K562 (cell line): ENCODE results near the gene SYCN. TPM values are rescaled to one million over a fixed set of nuclear protein-coding genes. Genes with fewer than 3 reads are reported as not detected.

Experiments used
- ATAC-seq: fragments of 200-7000 bp; cut with Tn5 transposase; 3 replicates; pipeline ENCODE4 v1.9.1; 2020; ENCODE audit warnings: moderate library complexity
- BruUV-seq: library from RNA; stranded (reverse); fragments of 400-500 nt; replicated peaks from 2 replicates; lab custom pipeline; 2021; lab: Mats Ljungman, UMichigan
- CTCF ChIA-PET: fragments of 300-600 bp; formaldehyde crosslinking; extraction: SDS; loops from one replicate; lab custom pipeline; 2021; ENCODE audit warnings: low intra/inter-chr PET ratio; lab: Yijun Ruan, JAX
- POLR2A ChIA-PET: fragments of 300-600, 350-650 bp; sonication (Branson Sonifier 250); formaldehyde crosslinking; extraction: SDS; loops from one replicate; lab custom pipeline; 2021; ENCODE audit warnings: antibody characterized with exemption, inconsistent platforms; lab: Yijun Ruan, JAX
- DNase-seq, 4 experiments: peaks; one replicate each; pipeline versions ENCODE4 v3.0.0 to v3.0.0-alpha.2; 2011 to 2018; ENCODE audit warnings: low spot score in 3 of 4, mixed read lengths in 3 of 4; ENCODE audit errors: extremely low read depth in 1 of 4
- FAIRE-seq: peaks from 2 replicates; lab custom pipeline; 2011; peaks lifted over from hg19 to GRCh38; lab: Jason Lieb, UNC
- H2AFZ ChIP-seq: 2 replicates; pipeline ENCODE4 v1.6.0; 2011; ENCODE audit warnings: low read depth, low read length, control low read depth, inconsistent platforms
- H3K27ac ChIP-seq: fragments of 200-600 bp; 3 replicates; pipeline ENCODE4 v1.8.0; 2011; ENCODE audit warnings: low read depth, mild to moderate bottlenecking, control low read depth, inconsistent platforms, low read length, moderate library complexity, mixed read lengths; ENCODE audit errors: extremely low read depth
- H3K27me3 ChIP-seq, 2 experiments: fragments of 300-600 bp in 1 of 2; 2 replicates in 1 of 2; 3 replicates in 1 of 2; pipeline versions ENCODE4 v1.6.0 to v1.8.0; 2011; ENCODE audit warnings: inconsistent platforms in 2 of 2, low read length in 2 of 2, mild to moderate bottlenecking in 1 of 2, mixed read lengths in 1 of 2, moderate library complexity in 1 of 2; ENCODE audit not compliant: control insufficient read depth in 2 of 2, insufficient read depth in 2 of 2
- H3K36me3 ChIP-seq: fragments of 300-600 bp; 3 replicates; pipeline ENCODE4 v1.8.0; 2011; ENCODE audit warnings: mild to moderate bottlenecking, low read length, inconsistent platforms; ENCODE audit not compliant: control insufficient read depth, insufficient read depth
- H3K4me1 ChIP-seq, 2 experiments: fragments of 200-600 bp in 1 of 2; replicated peaks in 1 of 2; 2 replicates in 1 of 2; 3 replicates in 1 of 2; pipeline versions ENCODE4 v1.5.1 to v1.8.0; 2011; ENCODE audit warnings: inconsistent platforms in 2 of 2, low read length in 2 of 2, mild to moderate bottlenecking in 1 of 2, mixed read lengths in 1 of 2, moderate library complexity in 1 of 2; ENCODE audit not compliant: control insufficient read depth in 2 of 2, insufficient read depth in 2 of 2
- H3K4me2 ChIP-seq: 2 replicates; pipeline ENCODE4 v1.6.1; 2011; ENCODE audit warnings: low read length, control low read depth, inconsistent platforms, mixed read lengths; ENCODE audit not compliant: insufficient read depth
- H3K4me3 ChIP-seq: fragments of 200-600 bp; sonication (generic), shearing (Covaris generic); 2 replicates; pipeline ENCODE4 v1.5.1; 2016; ENCODE audit warnings: control low read depth, inconsistent platforms
- H3K79me2 ChIP-seq: fragments of 200-600 bp; 3 replicates; pipeline ENCODE4 v1.8.0; 2011; ENCODE audit warnings: low read length, inconsistent platforms; ENCODE audit not compliant: control insufficient read depth, insufficient read depth
- H3K9ac ChIP-seq, 2 experiments: 2 replicates each; pipeline versions ENCODE4 v1.6.0 to v1.6.1; 2011; ENCODE audit warnings: low read depth in 2 of 2, low read length in 2 of 2, control low read depth in 1 of 2, inconsistent platforms in 1 of 2, mild to moderate bottlenecking in 1 of 2, mixed read lengths in 1 of 2; ENCODE audit not compliant: insufficient read depth in 1 of 2
- H3K9me1 ChIP-seq: one replicate; pipeline ENCODE4 v1.6.0; 2011; ENCODE audit warnings: inconsistent platforms, mild to moderate bottlenecking, low read length, moderate library complexity; ENCODE audit not compliant: control insufficient read depth, insufficient read depth
- H3K9me3 ChIP-seq: replicated peaks from 2 replicates; pipeline ENCODE4 v1.5.1; 2011; ENCODE audit warnings: low read depth, low read length, inconsistent platforms; ENCODE audit not compliant: control insufficient read depth, insufficient read depth
- H4K20me1 ChIP-seq: replicated peaks from 2 replicates; pipeline ENCODE4 v1.6.1; 2011; ENCODE audit warnings: low read length, inconsistent platforms, mixed read lengths; ENCODE audit not compliant: control insufficient read depth, insufficient read depth
- ARID1B ChIP-seq: fragments of 450-650 bp; IDR thresholded peaks from 2 replicates; pipeline ENCODE4 v1.6.1; 2016; ENCODE audit warnings: antibody characterized with exemption, mild to moderate bottlenecking, inconsistent platforms
- CBX3 ChIP-seq, 2 experiments: IDR thresholded peaks; 1 replicate in 1 of 2; 2 replicates in 1 of 2; pipeline ENCODE4 v1.6.1; 2012; ENCODE audit warnings: inconsistent platforms in 2 of 2, low read length in 2 of 2, borderline replicate concordance in 1 of 2, control low read depth in 1 of 2
- E4F1 ChIP-seq: fragments of 250-450 bp; sonication (Bioruptor Pico); IDR thresholded peaks from 2 replicates; pipeline ENCODE4 v1.5.0; 2021; ENCODE audit warnings: mild to moderate bottlenecking, borderline replicate concordance
- FOS ChIP-seq: IDR thresholded peaks from 3 replicates; pipeline ENCODE4 v1.6.1; 2011; ENCODE audit not compliant: insufficient read length; ENCODE audit errors: extremely low read depth
- GTF2E2 ChIP-seq: fragments of 200-800 bp; sonication (Bioruptor generic); IDR thresholded peaks from 2 replicates; pipeline ENCODE4 v1.6.1; 2016; ENCODE audit warnings: missing genetic modification characterization, missing compliant biosample characterization
- NKRF ChIP-seq: fragments of 450-650 bp; IDR thresholded peaks from 2 replicates; pipeline ENCODE4 v1.6.1; 2016; ENCODE audit warnings: borderline replicate concordance
- POLR3G ChIP-seq: IDR thresholded peaks from 2 replicates; pipeline ENCODE4 v1.6.1; 2011; ENCODE audit not compliant: insufficient read length, insufficient replicate concordance; ENCODE audit errors: extremely low read depth
- RBM15 ChIP-seq: fragments of 200-400 bp; formaldehyde crosslinking; IDR thresholded peaks from 2 replicates; pipeline ENCODE4 v1.6.1; 2018; ENCODE audit warnings: mild to moderate bottlenecking, low read length, moderate library complexity; ENCODE audit not compliant: insufficient read depth
- SMAD4 ChIP-seq: fragments of 250-450 bp; sonication (Bioruptor Pico); conservative IDR thresholded peaks from 2 replicates; pipeline ENCODE4 v1.8.0; 2021; ENCODE audit warnings: inconsistent platforms, mild to moderate bottlenecking, moderate library complexity
- ZKSCAN8 ChIP-seq: fragments of 200-800 bp; sonication (Bioruptor generic); IDR thresholded peaks from 2 replicates; pipeline ENCODE4 v1.6.1; 2016; ENCODE audit warnings: missing genetic modification characterization, missing compliant biosample characterization
- ZNF584 ChIP-seq: fragments of 200-800 bp; sonication (Bioruptor generic); IDR thresholded peaks from 2 replicates; pipeline ENCODE4 v1.6.1; 2016; ENCODE audit warnings: low read depth, mild to moderate bottlenecking, missing genetic modification characterization, missing compliant biosample characterization
- WGBS: fragments of 100-300 bp; shearing (Covaris generic); methylation state at CpG from one replicate; pipeline ENCODE4 v1.1.6; 2016; ENCODE audit warnings: low coverage, mixed read lengths; ENCODE audit not compliant: insufficient coverage; ENCODE audit errors: missing lambda C conversion rate; 5-methylcytosine and 5-hydroxymethylcytosine counted together
- in situ Hi-C: fragments of 300-500 bp; cut with MboI; formaldehyde crosslinking; loops from 4 replicates; pipeline ENCODE4 v1.15.0; 2018; ENCODE audit warnings: inconsistent platforms, mixed read lengths
- intact Hi-C: fragments of 100-400 bp; cut with micrococcal nuclease; formaldehyde crosslinking; loops from 2 replicates; pipeline ENCODE4 v1.14.2; 2022
- polyA plus RNA-seq, 8 experiments: library from polyadenylated mRNA; depleted of rRNA in 4 of 8; stranded (reverse) in 5 of 8; unstranded in 3 of 8; fragments of >200 nt; fragmentation: Nextera tagmentation in 2 of 8; fragmentation: Illumina TruSeq in 1 of 8; extraction: Ambion mirVana in 2 of 8; extraction: Trizol in 1 of 8; gene quantifications; 2 replicates each; pipeline versions ENCODE4 v1.2.1 to v1.2.3, GENCODE V29; 2011 to 2014; ENCODE audit warnings: inconsistent platforms in 1 of 8, missing spikeins in 1 of 8
- total RNA-seq, 7 experiments: library from RNA; depleted of rRNA in 6 of 7; stranded (reverse); fragments of >200 nt in 6 of 7; fragmentation: Illumina TruSeq in 2 of 7; extraction: Trizol in 2 of 7; gene quantifications; 2 replicates each; pipeline versions ENCODE4 v1.2.1 to v1.2.3, GENCODE V29; 2011 to 2021; ENCODE audit warnings: low replicate concordance in 1 of 7

Gene SYCN
- total and polyA plus RNA-seq, 9 of the 15 experiments (the other 6 are each of a cell fraction or from before 2014, with no cell fraction given), result not detected

GRCh38 chr19:39165857-39166256 is 38.2 kb downstream of the SYCN start:
- in situ Hi-C loops (no loop called here), intact Hi-C loops (no loop called here)
- no peak overlapping the region for H3K27ac ChIP-seq
- H3K36me3 ChIP-seq, result peaks cover 7% of the 10 kb centered on the region; the same call in 1 of the 3 replicates
- ChIA-PET POLR2A (no interaction called here), CTCF (no interaction called here)
- no peaks in the 10 kb centered on the region for H3K27me3 ChIP-seq
- peaks cover 22% of the 10 kb centered on the region; the same call in 2 of the 3 replicates for H3K79me2 ChIP-seq
- 83% methylated on average over 7 of the region's 7 CpGs for WGBS
- no peak overlapping the region for H2AFZ ChIP-seq
- peaks cover 8% of the 10 kb centered on the region for H3K9me1 ChIP-seq
- no peak overlapping the region for H3K4me2 ChIP-seq
- H3K9ac ChIP-seq, result no peak overlapping the region
- H3K4me3 ChIP-seq, result no peak overlapping the region
- DNase-seq (no peak), FAIRE-seq (no peak), ATAC-seq (no peak)
- BruUV-seq, result no TSS peak
- peaks cover 6 to 35% of the 10 kb centered on the region in 2 experiments; a peak in 4 of 5 replicates for H3K4me1 ChIP-seq
- TF ChIP-seq ZKSCAN8 (CRISPR knock-in tag) (peak; percentile 80), ARID1B (no peak)
- H4K20me1 ChIP-seq, result peaks cover 22% of the 10 kb centered on the region; the same call in 1 of the 2 replicates
- no peaks in the 10 kb centered on the region for H3K9me3 ChIP-seq

- no TSS peak for BruUV-seq
- Histone ChIP-seq H3K9me3 (no peaks in the 10 kb centered on the region), H4K20me1 (peaks cover 22% of the 10 kb centered on the region; the same call in 1 of the 2 replicates), H3K9ac (no peak overlapping the region; a peak in 1 of 4 replicates), H3K27ac (no peak overlapping the region), H3K4me3 (no peak overlapping the region), H3K36me3 (no peaks in the 10 kb centered on the region), H2AFZ (no peak overlapping the region), H3K9me1 (peaks cover 8% of the 10 kb centered on the region), H3K4me1 (peaks cover 6 to 38% of the 10 kb centered on the region in 2 experiments; a peak in 4 of 5 replicates), H3K27me3 (no peaks in the 10 kb centered on the region), H3K4me2 (no peak overlapping the region), H3K79me2 (peaks cover 27% of the 10 kb centered on the region; the same call in 2 of the 3 replicates)
- ATAC-seq (no peak), DNase-seq (no peak), FAIRE-seq (no peak)
- ChIA-PET POLR2A (interaction anchor here (0.7 kb wide), 1 partner anchor 48 kb away, joined by 3 read pairs; no protein-coding TSS in a partner anchor), CTCF (no interaction called here)
- intact Hi-C loops, result no loop called here
- WGBS, result 84% methylated on average over 5 of the region's 6 CpGs
- in situ Hi-C loops, result no loop called here
- TF ChIP-seq E4F1 (no peak), NKRF (no peak), RBM15 (no peak), FOS (no peak), CBX3 (IDR thresholded peaks at IDR 0.05; ENCODE audit: borderline replicate concordance in 1 of 2, low read length in 2 of 2) (no peak), ZNF584 (no peak), SMAD4 (CRISPR knock-in tag) (no peak), POLR3G (no peak), GTF2E2 (tag) (no peak)
Observed at GRCh38 chr19:39164289-39164688, 39.8 kb downstream of the SYCN start.
